Globus pallidus (tissue), 1 donor: ENCODE data around the gene IFNA7.
"Not testable (repeated sequence)": the region's sequence is repeated elsewhere in the genome, so short reads cannot be mapped to it uniquely, and the experiment has no call there.

Experiments
- DNase-seq: peaks from one replicate; pipeline ENCODE4 v3.0.0-alpha.2; 2015; ENCODE audit warnings: low spot score

Gene IFNA7

GRCh38 chr9:21182810-21183736 is 18.9 kb downstream of the IFNA7 start:
- peak; percentile 11 for DNase-seq

DNA sequence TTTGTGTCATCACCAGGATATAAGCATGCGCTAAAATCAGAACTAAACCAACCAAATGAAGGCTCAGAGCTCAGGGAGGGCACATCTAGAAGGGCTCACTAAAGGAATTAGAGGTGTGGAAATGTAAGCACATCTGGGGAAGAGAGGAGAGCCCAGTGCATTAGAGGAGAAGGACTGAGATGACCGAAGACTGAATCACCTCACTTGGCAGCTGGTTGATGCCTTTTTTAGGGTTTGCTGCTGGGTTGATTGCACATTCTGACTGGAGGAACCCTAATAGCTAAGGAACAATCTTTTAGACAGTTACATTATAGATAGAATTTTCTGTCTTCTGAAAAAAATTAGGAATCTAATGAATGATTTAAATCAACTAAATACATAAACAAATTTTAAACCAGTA is 27.3 kb downstream of the IFNA7 start:
- no peak for DNase-seq

GRCh38 chr9:21172156-21172555 is 29.8 kb downstream of the IFNA7 start:
- no peak for DNase-seq

- no peak for DNase-seq
These were observed 30.7 kb downstream of the IFNA7 start for GRCh38 chr9:21171351-21171750.

DNA sequence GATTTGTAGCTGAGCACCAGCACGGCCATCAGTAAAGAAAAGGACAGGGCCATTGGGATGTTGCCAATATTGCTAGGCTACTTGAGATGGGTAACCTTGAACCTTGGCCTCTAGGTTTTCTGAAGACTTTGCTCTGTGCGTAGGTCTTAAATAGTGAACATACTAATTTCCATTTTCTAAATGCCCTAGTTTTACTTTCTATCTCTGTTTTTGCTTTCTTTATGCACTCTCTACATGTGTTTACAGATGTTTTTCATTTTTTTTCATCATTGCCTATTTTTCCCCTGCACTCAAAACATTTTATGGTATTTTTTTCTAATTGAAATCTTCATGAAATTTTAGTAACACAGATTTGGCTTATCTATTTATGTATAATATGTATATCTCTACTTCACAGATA is 35.4 kb downstream of the IFNA7 start, which contains the start of gene IFNA21:
IFNA21 (minus strand) TSS at position 101 of the 400 bp plus-strand sequence; CDS start at position 53, 48 bp downstream.
- not testable (repeated sequence) for DNase-seq

- no peak for DNase-seq
These were observed 36.5 kb downstream of the IFNA7 start for GRCh38 chr9:21165516-21165915.

DNA sequence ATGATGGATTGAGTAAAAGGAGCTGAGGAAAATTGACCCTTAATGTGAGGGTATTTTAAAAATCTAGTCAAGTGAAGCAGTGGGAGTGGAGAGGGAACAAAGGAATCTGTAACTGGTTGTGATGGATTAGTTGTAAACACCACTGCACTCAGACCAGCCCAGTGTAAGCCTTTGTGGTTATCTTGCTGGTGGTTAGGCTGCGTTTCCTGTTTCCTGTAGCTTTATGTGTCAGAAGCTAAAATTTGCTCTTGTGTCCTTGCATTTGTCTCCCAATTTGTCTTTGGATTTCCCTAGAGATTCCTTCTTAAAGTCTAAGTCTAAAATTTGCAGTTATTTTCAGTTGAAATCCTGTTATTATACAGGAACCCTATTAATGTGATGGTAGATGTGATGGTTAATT is 41.8 kb downstream of the IFNA7 start:
- no peak for DNase-seq

GRCh38 chr9:21155501-21155900 is 46.5 kb downstream of the IFNA7 start:
- DNase-seq, result no peak

DNA sequence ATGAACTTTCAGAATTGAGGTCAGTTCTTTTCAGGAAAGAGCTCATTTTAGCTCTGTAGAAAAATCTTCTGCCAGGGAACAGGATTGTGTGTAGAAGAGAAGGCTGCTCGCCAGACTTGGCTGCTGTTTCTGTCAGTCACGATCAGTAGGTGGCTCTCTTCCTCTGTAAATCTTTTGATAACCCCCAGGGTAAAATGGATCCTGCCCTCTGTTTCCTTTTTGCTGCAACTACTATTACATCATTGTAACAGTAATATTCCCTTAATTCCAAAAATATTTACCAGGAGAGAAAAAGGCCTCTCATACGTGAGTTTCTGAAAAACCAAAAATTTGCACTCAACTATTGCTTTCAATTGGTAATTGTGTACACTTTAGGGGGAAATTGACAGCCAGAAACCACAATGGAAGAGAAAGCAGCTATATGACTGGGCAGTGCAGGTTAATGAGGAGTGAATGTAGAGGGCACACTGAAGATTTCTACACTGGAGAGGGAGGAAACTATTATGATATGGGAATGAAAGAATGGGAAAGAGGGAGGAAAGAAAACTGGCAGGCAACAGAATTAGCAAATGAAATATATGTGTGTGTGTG is 47.9 kb downstream of the IFNA7 start:
- DNase-seq, result peak; percentile 13

DNA sequence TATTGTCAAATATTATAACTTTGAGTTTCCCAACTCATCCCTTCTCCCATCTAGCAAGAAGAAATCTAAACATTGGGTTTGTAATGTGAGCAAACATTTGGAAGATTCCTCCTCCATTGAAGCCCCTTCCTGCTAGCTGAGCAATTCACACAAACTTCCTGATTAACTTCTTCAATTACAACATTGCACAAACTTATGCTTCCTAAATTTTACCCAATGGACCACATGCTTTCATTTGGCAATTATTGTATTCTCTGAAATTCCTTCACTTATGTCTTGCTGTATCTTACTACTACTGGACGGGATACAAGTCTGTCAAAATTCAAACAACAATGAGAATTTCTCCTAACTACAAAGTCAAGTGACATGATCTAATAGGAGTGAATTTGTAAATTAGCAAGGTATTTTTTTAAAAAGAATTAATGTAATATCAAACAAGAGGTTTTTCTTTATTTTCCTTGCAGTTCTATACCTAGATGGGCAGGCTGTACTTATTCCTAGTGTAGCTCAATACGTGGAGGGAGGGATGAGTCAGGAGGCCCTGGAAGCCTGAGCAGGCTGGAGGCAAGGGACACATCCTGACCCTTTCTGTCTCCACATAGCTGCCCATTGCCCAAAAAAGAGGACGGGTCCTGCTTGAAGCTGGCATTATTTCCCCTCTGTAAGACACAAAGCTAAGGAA is 48.5 kb downstream of the IFNA7 start:
- DNase-seq, result no peak
